ENCODE results near the gene RUNX2. TPM values are rescaled to one million over a fixed set of nuclear protein-coding genes. Genes with fewer than 3 reads are reported as not detected.

Gene RUNX2
- total and polyA plus RNA-seq, 2 experiments from 2014 or later = 0.66 to 1.7 TPM

DNA sequence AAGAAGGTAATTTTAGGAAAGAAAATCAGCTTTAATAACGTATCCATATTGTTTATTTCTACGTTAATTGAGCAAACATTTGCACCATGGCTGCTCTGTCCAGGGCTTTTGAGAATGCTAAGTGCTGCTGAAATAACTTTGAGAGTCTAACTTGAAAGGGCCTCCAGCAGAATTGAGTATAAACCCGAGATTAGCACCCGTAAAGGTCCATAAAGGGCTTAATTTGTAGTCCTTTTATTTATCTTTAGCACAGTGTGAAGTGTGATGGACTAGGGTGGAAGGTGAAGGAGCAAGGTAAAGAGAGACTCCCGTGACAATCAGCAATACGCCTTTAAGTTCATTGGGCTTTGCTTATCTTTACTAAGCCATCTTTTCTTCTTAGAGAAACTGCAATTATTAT lies 127.3 kb downstream of the RUNX2 start:
- Mint-ChIP-seq H3K27ac (no peak overlapping the region), H3K4me3 (no peak overlapping the region), H3K4me1 (no peaks in the 10 kb centered on the region), H3K27me3 (ENCODE audit: insufficient read depth, low read depth, poor library complexity) (no peaks in the 10 kb centered on the region), H3K36me3 (ENCODE audit: low read depth) (no peaks in the 10 kb centered on the region), H3K9me3 (no peaks in the 10 kb centered on the region)
- Histone ChIP-seq H3F3A (replicated peaks; ENCODE audit: low read depth) (no peaks in the 10 kb centered on the region), H3K27ac (ENCODE audit: low read depth) (no peak overlapping the region), H3K27me3 (ENCODE audit: insufficient read depth) (no peaks in the 10 kb centered on the region), H3K36me3 (ENCODE audit: insufficient read depth) (no peaks in the 10 kb centered on the region), H3K9me2 (ENCODE audit: insufficient read depth) (no peaks in the 10 kb centered on the region), H4K20me1 (replicated peaks; ENCODE audit: insufficient read depth) (no peaks in the 10 kb centered on the region), H3K4me2 (no peak overlapping the region), H2AFZ (no peak overlapping the region), H3K4me3 (no peak overlapping the region), H3K4me1 (ENCODE audit: insufficient read depth) (no peaks in the 10 kb centered on the region), H3K79me2 (replicated peaks; ENCODE audit: insufficient read depth) (no peaks in the 10 kb centered on the region)
- ATAC-seq (no peak), DNase-seq (ENCODE audit: low spot score) (no peak)
- TF ChIP-seq, protein P1, sequence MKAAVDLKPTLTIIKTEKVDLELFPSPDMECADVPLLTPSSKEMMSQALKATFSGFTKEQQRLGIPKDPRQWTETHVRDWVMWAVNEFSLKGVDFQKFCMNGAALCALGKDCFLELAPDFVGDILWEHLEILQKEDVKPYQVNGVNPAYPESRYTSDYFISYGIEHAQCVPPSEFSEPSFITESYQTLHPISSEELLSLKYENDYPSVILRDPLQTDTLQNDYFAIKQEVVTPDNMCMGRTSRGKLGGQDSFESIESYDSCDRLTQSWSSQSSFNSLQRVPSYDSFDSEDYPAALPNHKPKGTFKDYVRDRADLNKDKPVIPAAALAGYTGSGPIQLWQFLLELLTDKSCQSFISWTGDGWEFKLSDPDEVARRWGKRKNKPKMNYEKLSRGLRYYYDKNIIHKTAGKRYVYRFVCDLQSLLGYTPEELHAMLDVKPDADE (IDR thresholded peaks at IDR 0.05) = no peak
- TF ChIP-seq EZH2 (IDR thresholded peaks at IDR 0.05; ENCODE audit: low read depth, unreplicated experiment) (no peak), NANOG (IDR thresholded peaks at IDR 0.05; ENCODE audit: borderline replicate concordance) (no peak), JUNB (IDR thresholded peaks at IDR 0.05; ENCODE audit: unreplicated experiment) (no peak), STAT1 (IDR thresholded peaks at IDR 0.05; ENCODE audit: unreplicated experiment) (no peak), ZNF331 (CRISPR knock-in tag; IDR thresholded peaks at IDR 0.05; ENCODE audit: low read depth) (no peak), POLR2AphosphoS5 (IDR thresholded peaks at IDR 0.05; ENCODE audit: low read depth) (no peak), EZH2phosphoT487 (IDR thresholded peaks at IDR 0.05; ENCODE audit: unreplicated experiment) (no peak), CREB1 (CRISPR knock-in tag; IDR thresholded peaks at IDR 0.05; ENCODE audit: low read depth) (no peak)
- TF ChIP-seq, protein P2, sequence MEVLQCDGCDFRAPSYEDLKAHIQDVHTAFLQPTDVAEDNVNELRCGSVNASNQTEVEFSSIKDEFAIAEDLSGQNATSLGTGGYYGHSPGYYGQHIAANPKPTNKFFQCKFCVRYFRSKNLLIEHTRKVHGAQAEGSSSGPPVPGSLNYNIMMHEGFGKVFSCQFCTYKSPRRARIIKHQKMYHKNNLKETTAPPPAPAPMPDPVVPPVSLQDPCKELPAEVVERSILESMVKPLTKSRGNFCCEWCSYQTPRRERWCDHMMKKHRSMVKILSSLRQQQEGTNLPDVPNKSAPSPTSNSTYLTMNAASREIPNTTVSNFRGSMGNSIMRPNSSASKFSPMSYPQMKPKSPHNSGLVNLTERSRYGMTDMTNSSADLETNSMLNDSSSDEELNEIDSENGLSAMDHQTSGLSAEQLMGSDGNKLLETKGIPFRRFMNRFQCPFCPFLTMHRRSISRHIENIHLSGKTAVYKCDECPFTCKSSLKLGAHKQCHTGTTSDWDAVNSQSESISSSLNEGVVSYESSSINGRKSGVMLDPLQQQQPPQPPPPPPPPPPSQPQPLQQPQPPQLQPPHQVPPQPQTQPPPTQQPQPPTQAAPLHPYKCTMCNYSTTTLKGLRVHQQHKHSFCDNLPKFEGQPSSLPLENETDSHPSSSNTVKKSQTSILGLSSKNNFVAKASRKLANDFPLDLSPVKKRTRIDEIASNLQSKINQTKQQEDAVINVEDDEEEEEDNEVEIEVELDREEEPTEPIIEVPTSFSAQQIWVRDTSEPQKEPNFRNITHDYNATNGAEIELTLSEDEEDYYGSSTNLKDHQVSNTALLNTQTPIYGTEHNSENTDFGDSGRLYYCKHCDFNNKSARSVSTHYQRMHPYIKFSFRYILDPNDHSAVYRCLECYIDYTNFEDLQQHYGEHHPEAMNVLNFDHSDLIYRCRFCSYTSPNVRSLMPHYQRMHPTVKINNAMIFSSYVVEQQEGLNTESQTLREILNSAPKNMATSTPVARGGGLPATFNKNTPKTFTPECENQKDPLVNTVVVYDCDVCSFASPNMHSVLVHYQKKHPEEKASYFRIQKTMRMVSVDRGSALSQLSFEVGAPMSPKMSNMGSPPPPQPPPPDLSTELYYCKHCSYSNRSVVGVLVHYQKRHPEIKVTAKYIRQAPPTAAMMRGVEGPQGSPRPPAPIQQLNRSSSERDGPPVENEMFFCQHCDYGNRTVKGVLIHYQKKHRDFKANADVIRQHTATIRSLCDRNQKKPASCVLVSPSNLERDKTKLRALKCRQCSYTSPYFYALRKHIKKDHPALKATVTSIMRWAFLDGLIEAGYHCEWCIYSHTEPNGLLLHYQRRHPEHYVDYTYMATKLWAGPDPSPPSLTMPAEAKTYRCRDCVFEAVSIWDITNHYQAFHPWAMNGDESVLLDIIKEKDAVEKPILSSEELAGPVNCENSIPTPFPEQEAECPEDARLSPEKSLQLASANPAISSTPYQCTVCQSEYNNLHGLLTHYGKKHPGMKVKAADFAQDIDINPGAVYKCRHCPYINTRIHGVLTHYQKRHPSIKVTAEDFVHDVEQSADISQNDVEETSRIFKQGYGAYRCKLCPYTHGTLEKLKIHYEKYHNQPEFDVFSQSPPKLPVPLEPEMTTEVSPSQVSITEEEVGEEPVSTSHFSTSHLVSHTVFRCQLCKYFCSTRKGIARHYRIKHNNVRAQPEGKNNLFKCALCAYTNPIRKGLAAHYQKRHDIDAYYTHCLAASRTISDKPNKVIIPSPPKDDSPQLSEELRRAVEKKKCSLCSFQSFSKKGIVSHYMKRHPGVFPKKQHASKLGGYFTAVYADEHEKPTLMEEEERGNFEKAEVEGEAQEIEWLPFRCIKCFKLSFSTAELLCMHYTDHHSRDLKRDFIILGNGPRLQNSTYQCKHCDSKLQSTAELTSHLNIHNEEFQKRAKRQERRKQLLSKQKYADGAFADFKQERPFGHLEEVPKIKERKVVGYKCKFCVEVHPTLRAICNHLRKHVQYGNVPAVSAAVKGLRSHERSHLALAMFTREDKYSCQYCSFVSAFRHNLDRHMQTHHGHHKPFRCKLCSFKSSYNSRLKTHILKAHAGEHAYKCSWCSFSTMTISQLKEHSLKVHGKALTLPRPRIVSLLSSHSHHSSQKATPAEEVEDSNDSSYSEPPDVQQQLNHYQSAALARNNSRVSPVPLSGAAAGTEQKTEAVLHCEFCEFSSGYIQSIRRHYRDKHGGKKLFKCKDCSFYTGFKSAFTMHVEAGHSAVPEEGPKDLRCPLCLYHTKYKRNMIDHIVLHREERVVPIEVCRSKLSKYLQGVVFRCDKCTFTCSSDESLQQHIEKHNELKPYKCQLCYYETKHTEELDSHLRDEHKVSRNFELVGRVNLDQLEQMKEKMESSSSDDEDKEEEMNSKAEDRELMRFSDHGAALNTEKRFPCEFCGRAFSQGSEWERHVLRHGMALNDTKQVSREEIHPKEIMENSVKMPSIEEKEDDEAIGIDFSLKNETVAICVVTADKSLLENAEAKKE (CRISPR knock-in tag; IDR thresholded peaks at IDR 0.05) = no peak
- TF ChIP-seq, protein P3, sequence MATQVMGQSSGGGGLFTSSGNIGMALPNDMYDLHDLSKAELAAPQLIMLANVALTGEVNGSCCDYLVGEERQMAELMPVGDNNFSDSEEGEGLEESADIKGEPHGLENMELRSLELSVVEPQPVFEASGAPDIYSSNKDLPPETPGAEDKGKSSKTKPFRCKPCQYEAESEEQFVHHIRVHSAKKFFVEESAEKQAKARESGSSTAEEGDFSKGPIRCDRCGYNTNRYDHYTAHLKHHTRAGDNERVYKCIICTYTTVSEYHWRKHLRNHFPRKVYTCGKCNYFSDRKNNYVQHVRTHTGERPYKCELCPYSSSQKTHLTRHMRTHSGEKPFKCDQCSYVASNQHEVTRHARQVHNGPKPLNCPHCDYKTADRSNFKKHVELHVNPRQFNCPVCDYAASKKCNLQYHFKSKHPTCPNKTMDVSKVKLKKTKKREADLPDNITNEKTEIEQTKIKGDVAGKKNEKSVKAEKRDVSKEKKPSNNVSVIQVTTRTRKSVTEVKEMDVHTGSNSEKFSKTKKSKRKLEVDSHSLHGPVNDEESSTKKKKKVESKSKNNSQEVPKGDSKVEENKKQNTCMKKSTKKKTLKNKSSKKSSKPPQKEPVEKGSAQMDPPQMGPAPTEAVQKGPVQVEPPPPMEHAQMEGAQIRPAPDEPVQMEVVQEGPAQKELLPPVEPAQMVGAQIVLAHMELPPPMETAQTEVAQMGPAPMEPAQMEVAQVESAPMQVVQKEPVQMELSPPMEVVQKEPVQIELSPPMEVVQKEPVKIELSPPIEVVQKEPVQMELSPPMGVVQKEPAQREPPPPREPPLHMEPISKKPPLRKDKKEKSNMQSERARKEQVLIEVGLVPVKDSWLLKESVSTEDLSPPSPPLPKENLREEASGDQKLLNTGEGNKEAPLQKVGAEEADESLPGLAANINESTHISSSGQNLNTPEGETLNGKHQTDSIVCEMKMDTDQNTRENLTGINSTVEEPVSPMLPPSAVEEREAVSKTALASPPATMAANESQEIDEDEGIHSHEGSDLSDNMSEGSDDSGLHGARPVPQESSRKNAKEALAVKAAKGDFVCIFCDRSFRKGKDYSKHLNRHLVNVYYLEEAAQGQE (IDR thresholded peaks at IDR 0.05; ENCODE audit: unreplicated experiment) = no peak
- TF ChIP-seq, protein P4, sequence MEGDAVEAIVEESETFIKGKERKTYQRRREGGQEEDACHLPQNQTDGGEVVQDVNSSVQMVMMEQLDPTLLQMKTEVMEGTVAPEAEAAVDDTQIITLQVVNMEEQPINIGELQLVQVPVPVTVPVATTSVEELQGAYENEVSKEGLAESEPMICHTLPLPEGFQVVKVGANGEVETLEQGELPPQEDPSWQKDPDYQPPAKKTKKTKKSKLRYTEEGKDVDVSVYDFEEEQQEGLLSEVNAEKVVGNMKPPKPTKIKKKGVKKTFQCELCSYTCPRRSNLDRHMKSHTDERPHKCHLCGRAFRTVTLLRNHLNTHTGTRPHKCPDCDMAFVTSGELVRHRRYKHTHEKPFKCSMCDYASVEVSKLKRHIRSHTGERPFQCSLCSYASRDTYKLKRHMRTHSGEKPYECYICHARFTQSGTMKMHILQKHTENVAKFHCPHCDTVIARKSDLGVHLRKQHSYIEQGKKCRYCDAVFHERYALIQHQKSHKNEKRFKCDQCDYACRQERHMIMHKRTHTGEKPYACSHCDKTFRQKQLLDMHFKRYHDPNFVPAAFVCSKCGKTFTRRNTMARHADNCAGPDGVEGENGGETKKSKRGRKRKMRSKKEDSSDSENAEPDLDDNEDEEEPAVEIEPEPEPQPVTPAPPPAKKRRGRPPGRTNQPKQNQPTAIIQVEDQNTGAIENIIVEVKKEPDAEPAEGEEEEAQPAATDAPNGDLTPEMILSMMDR (conservative IDR thresholded peaks at IDR 0.05; ENCODE audit: low read depth in 2 of 2) = no peak
